ENCODE measurements around the gene PLA2G6. TPM values are rescaled to one million over a fixed set of nuclear protein-coding genes. Genes with fewer than 3 reads are reported as not detected.

Gene PLA2G6
- total RNA-seq, 1 experiment from 2014 or later = 16.2 TPM

DNA sequence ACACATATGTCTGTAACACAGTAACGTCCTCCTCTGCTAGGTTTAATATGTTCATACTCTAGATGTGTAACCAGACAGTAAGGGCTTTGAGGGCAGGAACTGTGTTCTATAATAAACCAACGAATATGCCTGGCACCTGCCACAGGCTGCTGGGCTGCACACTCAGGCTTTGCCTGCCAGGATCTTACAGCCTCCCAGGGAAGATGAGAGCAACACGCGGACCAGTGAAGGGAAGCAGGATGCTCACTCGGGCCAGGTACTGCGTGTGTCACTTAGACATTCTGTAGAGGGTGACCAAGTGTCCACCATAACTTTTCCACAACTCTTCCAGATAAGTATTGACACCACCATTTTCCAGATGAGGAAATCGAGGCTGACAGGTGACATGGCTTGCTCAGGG, 49.5 kb downstream of the PLA2G6 start:
- H3K4me3 ChIP-seq (ENCODE audit: low read depth in 2 of 2, low read length in 2 of 2) = no peak overlapping the region
- POLR2A ChIA-PET = no interaction called here
- no peak overlapping the region for H3K27ac ChIP-seq (ENCODE audit: low read length)
- DNase-seq (ENCODE audit: low read depth, low spot score) (no peak), ATAC-seq (no peak)
- no peak for TF ChIP-seq REST (IDR thresholded peaks at IDR 0.05; ENCODE audit: insufficient read depth in 1 of 2, low read depth in 2 of 2, low read length in 1 of 2)
- no peak for TF ChIP-seq CTCF (IDR thresholded peaks at IDR 0.05)
- no peak for TF ChIP-seq POLR2AphosphoS5 (IDR thresholded peaks at IDR 0.05; ENCODE audit: low read depth, low read length)
- no peak for TF ChIP-seq TCF7L2 (IDR thresholded peaks at IDR 0.05; ENCODE audit: low read depth, low read length)
- no peak for TF ChIP-seq SIN3A (IDR thresholded peaks at IDR 0.05; ENCODE audit: borderline replicate concordance, insufficient read depth, low read depth, low read length)
- no peaks in the 10 kb centered on the region for H3K27me3 ChIP-seq (ENCODE audit: control insufficient read depth, insufficient read depth, low read length)
- H3K4me1 ChIP-seq (ENCODE audit: control insufficient read depth, insufficient read depth, low read length) = no peaks in the 10 kb centered on the region
- H3K36me3 ChIP-seq (ENCODE audit: control insufficient read depth, insufficient read depth, low read length) = no peaks in the 10 kb centered on the region
- no TSS peak for BruUV-seq (replicated peaks)
- in situ Hi-C loops (cut with HindIII; ENCODE audit: low pct_unique_long_range_greater_than_20kb, low sequenced_read_pairs) = no loop called here
- intact Hi-C loops (cut with micrococcal nuclease; ENCODE audit: unreplicated experiment) = no loop called here
- no peaks in the 10 kb centered on the region for H3K9me3 ChIP-seq (ENCODE audit: control insufficient read depth, insufficient read depth, low read depth, low read length)
- CTCF ChIA-PET = no interaction called here

DNA sequence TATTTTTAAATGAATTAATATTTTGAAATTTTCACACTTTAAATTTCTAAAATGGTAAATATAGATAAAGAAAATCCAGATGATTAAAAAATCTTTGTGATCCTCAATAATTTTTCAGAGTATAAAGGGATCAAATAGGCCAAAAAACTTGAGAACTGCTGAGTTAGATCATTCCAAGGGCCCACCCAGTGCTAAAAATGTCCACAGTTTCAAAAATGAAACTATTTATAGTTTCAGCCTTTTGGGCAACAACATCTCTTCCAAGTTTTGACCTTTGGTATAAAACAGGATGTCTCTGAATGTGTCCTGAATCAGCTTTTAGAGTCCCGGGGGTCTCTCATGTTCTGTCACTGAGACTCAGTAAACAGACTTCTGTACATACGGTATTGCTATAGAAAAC, 50.2 kb downstream of the PLA2G6 start:
- ATAC-seq = no peak
- POLR2A ChIA-PET = no interaction called here
- in situ Hi-C loops (cut with HindIII; ENCODE audit: low pct_unique_long_range_greater_than_20kb, low sequenced_read_pairs) = no loop called here

More for the DNA sequence above, 50.2 kb downstream of the PLA2G6 start:
- CTCF ChIA-PET = no interaction called here
- no peaks in the 10 kb centered on the region for H3K27me3 ChIP-seq (ENCODE audit: control insufficient read depth, insufficient read depth, low read length)
- no peaks in the 10 kb centered on the region for H3K9me3 ChIP-seq (ENCODE audit: control insufficient read depth, insufficient read depth, low read depth, low read length)
- no peak for DNase-seq (ENCODE audit: low read depth, low spot score)
- intact Hi-C loops (cut with micrococcal nuclease; ENCODE audit: unreplicated experiment) = no loop called here
- TF ChIP-seq TCF7L2 (IDR thresholded peaks at IDR 0.05; ENCODE audit: low read depth, low read length) = no peak
- TF ChIP-seq REST (IDR thresholded peaks at IDR 0.05; ENCODE audit: insufficient read depth in 1 of 2, low read depth in 2 of 2, low read length in 1 of 2) = no peak
- TF ChIP-seq CTCF (IDR thresholded peaks at IDR 0.05) = no peak
- no peak for TF ChIP-seq POLR2AphosphoS5 (IDR thresholded peaks at IDR 0.05; ENCODE audit: low read depth, low read length)
- no peak for TF ChIP-seq SIN3A (IDR thresholded peaks at IDR 0.05; ENCODE audit: borderline replicate concordance, insufficient read depth, low read depth, low read length)
- H3K36me3 ChIP-seq (ENCODE audit: control insufficient read depth, insufficient read depth, low read length) = no peaks in the 10 kb centered on the region
- no peaks in the 10 kb centered on the region for H3K4me1 ChIP-seq (ENCODE audit: control insufficient read depth, insufficient read depth, low read length)
- no peak overlapping the region for H3K4me3 ChIP-seq (ENCODE audit: low read depth in 2 of 2, low read length in 2 of 2)
- BruUV-seq (replicated peaks) = no TSS peak
- no peak overlapping the region for H3K27ac ChIP-seq (ENCODE audit: low read length)
